DMS153 treated with DMSO at 0.1 percent for 48 hours (cell line): ENCODE measurements around the gene CXorf49.
"Not testable (repeated sequence)": the region's sequence is repeated elsewhere in the genome, so short reads cannot be mapped to it uniquely, and the experiment has no call there.

Experiments used
- DNase-seq: peaks from one replicate; lab custom pipeline; 2025; ENCODE audit not compliant: unreplicated experiment; lab: John Stamatoyannopoulos, UW

CXorf49 gene

DNA sequence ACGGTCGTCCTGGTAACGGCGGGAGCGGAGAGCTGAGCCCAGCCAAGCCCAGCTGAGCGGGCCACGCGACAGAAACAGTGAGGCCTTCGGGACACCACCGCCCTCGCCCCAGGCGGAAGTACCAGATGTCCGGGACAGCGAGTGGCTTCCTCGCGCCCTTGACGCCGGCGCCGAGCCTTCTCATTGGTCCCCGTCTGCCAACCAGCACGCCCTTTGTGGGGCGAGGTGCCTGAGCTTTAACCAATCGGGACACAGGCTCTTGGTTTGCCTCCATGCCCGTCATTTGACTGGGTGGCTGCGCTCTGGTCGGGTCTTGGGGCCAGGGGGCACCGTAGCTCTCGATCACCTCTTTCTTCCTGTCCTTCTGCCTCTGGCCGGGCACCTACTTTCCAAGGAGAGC, at the start of gene CXorf49:
Gene CXorf49, minus strand, starts transcription at position 101 of the 400 bp plus-strand sequence. CDS start 134 bp downstream, outside the sequence.
- not testable (repeated sequence) for DNase-seq

DNA sequence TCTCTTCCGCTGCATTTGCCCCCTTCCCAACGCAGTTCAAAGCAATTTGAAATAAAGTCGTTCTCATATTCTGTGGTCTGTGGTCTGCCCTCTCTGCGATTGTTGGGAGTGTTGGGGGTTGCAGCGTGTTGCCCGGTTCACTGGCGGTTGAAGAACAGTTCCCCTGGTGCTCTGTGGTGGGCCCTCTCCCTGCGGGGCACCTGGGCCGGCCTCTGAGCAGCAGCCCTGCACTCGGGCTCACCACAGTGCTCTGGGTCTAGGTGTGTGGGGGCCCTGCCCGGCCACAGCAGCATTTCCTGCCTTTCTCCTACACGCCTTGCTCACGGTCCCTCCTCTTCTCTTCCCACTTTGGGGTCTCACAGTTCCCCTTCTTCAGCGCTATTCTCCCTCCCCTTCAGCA, 49.0 kb upstream of the CXorf49 start:
- not testable (repeated sequence) for DNase-seq

DNA sequence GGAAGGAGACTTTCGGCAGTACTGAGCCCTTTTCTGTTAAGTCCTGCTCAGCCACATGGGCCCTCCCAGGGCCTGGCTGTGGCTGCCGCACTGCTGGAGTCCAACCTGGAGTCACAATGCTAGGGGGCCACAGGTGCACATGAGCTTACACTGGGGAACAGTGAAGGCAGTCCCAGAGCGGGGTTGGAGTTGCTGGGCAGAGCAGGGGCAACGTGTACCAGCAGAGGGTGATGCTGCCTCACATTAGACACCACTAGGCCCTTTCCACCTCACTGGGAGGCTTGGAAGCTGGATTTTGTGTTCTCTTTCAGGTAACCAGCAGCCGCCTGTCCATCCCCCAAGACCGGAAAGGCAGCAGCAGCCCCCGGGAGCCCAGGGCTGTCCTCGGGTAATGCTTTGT, 47.5 kb upstream of the CXorf49 start:
- DNase-seq, result not testable (repeated sequence)

DNA sequence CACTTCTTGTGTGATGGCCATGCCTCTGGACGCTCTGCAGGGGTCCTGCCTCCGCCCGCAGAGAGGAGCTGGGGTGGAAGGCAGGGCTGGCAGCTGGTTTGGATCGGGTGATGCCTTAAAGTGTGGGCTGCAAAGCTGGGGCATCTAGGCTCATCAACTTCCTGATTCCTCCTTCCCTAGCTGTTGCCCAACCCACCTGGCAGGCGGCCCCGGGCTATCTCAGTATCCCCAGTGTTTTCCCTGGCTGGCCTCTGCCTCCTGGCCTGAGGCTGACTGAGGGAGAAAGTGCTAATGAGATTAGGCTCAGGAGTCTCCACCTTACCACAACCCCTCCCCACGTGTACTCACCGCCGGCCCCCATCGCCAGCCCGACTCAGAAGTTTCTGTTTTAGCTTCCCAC, 46.7 kb upstream of the CXorf49 start:
- DNase-seq, result not testable (repeated sequence)

DNA sequence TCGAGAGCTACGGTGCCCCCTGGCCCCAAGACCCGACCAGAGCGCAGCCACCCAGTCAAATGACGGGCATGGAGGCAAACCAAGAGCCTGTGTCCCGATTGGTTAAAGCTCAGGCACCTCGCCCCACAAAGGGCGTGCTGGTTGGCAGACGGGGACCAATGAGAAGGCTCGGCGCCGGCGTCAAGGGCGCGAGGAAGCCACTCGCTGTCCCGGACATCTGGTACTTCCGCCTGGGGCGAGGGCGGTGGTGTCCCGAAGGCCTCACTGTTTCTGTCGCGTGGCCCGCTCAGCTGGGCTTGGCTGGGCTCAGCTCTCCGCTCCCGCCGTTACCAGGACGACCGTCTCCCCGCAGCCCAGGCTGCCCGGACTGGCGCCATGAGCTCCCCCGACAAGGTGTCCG, 45.0 kb upstream of the CXorf49 start, which contains the start of gene CXorf49B:
Gene CXorf49B, plus strand, starts transcription at position 301 of the 400 bp plus-strand sequence. Its CDS starts 75 bp downstream, at position 376.
- not testable (repeated sequence) for DNase-seq

DNA sequence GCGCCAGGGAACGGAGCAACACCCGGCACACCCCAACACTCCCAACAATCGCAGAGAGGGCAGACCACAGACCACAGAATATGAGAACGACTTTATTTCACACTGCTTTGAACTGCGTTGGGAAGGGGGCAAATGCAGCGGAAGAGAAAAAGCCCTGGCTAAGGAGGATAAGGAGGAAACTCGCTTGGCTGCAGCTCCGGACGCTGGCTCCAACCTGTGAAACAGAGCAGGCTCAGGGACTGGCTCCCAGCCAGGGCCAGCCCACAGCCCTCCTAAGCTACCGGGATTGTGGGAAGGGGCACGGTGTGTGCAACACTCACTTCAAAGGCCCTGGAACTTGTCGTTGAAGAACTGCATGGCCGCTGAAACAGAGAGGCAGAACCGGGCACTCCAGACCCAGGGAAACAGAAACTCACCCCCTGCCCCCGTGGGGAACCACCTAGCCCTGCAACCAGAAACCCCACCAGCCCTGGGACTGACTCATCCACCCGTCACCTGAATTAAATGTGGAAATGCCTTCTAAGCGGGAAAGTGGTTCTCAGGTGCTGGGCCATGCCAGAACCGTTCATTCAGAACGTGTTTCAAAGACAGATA, 42.7 kb upstream of the CXorf49 start:
- DNase-seq, result not testable (repeated sequence)

DNA sequence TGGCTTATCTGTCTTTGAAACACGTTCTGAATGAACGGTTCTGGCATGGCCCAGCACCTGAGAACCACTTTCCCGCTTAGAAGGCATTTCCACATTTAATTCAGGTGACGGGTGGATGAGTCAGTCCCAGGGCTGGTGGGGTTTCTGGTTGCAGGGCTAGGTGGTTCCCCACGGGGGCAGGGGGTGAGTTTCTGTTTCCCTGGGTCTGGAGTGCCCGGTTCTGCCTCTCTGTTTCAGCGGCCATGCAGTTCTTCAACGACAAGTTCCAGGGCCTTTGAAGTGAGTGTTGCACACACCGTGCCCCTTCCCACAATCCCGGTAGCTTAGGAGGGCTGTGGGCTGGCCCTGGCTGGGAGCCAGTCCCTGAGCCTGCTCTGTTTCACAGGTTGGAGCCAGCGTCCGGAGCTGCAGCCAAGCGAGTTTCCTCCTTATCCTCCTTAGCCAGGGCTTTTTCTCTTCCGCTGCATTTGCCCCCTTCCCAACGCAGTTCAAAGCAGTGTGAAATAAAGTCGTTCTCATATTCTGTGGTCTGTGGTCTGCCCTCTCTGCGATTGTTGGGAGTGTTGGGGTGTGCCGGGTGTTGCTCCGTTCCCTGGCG, 2.3 kb upstream of the CXorf49 start:
- DNase-seq, result not testable (repeated sequence)

DNA sequence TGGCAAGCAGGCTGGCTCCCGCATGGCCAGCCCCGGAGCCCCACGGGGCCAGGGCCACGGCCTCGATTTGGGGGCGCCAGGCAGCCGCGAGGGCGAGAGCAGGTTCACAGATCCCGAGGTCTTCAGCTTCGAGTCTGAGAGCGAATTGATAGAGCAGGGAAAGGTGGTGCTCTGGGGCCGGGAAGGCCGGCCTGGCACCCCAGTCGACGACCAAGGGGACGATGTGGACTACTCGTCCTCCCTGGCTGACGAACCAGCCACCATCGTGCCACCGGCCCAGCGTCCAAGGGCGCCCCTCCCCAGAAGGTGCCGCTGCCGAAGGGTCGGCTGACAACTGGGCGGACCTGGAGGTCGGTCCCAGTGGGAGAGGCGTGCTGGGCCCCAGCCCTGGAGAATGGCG, 1.1 kb upstream of the CXorf49 start:
- not testable (repeated sequence) for DNase-seq

DNA sequence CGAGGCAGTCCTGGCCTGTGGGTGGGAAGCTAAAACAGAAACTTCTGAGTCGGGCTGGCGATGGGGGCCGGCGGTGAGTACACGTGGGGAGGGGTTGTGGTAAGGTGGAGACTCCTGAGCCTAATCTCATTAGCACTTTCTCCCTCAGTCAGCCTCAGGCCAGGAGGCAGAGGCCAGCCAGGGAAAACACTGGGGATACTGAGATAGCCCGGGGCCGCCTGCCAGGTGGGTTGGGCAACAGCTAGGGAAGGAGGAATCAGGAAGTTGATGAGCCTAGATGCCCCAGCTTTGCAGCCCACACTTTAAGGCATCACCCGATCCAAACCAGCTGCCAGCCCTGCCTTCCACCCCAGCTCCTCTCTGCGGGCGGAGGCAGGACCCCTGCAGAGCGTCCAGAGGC, 1.8 kb downstream of the CXorf49 start:
- DNase-seq, result not testable (repeated sequence)

DNA sequence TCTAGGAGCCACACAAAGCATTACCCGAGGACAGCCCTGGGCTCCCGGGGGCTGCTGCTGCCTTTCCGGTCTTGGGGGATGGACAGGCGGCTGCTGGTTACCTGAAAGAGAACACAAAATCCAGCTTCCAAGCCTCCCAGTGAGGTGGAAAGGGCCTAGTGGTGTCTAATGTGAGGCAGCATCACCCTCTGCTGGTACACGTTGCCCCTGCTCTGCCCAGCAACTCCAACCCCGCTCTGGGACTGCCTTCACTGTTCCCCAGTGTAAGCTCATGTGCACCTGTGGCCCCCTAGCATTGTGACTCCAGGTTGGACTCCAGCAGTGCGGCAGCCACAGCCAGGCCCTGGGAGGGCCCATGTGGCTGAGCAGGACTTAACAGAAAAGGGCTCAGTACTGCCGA, 2.5 kb downstream of the CXorf49 start:
- DNase-seq, result not testable (repeated sequence)

DNA sequence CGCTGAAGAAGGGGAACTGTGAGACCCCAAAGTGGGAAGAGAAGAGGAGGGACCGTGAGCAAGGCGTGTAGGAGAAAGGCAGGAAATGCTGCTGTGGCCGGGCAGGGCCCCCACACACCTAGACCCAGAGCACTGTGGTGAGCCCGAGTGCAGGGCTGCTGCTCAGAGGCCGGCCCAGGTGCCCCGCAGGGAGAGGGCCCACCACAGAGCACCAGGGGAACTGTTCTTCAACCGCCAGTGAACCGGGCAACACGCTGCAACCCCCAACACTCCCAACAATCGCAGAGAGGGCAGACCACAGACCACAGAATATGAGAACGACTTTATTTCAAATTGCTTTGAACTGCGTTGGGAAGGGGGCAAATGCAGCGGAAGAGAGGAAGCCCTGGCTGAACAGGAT, 4.0 kb downstream of the CXorf49 start:
- DNase-seq, result not testable (repeated sequence)

DNA sequence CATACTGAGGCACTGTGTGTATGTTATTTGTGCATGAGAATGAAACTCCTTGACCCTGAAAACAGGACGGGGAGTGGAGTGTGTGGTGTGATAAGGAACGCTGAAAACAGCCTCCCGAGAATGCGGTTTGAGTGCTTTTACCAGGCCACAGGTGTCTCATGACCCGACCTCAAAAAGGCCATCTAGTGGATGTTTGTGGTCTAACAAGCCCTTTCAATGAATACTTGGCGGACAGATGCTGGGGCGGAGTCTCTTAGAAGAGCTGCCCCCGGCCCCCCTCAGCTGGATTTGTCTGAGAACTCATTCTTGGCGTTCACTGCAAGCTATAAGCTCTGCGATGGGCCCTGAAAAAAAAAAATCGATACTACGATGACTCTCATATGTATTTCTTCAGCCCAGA, 15.2 kb downstream of the CXorf49 start:
- not testable (repeated sequence) for DNase-seq

DNA sequence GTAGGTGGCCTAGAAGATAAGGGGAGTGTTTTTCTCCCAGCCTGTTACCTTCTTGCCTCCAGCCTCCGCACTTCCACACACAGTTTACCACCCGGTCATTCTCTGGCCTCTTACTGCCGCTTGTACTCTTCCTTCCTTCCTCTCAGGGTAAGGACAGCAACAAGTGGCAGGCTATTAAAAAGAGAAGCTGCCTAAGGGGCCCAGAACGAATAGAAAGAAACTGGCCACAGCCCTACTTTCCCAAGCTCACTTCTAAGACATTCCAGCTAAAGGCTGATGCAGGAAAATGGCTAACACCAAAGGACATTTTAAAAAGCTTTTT, 19.1 kb downstream of the CXorf49 start:
- DNase-seq, result not testable (repeated sequence)

DNA sequence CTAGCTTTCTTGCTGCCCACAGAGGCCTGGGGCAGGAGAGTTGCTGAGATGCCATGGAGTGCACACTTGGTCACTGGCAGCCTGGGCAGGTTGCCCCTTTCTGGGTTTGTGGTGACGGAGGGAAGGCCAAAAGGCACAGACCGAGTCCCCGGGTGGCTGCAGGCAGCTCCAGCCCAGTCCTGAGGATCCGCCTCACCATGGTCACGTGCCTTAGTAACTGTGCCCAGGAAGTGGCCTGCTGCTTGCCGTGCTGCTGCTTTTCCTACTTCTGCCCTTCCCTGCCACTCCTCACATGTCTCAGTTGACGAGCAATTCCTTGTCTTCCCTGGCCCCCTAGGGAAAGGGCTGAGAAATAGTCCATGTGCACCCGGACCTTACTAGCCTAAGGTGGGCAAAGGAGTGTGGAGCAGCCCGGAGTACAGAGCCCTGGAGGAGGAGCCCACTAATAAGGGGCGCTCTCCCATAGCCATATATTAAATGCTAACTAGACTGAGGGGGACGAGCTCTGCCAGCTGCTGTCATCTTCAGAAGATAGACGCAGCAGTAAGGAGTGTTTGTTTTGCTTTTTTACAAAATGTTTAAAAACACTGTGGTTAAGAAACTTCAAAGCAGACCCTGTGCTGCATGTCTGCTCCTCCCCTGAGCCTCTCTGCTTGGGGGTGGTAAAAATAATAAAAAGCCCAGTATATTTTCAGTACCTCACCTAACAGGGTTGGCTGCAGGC, 19.6 kb downstream of the CXorf49 start:
- not testable (repeated sequence) for DNase-seq

DNA sequence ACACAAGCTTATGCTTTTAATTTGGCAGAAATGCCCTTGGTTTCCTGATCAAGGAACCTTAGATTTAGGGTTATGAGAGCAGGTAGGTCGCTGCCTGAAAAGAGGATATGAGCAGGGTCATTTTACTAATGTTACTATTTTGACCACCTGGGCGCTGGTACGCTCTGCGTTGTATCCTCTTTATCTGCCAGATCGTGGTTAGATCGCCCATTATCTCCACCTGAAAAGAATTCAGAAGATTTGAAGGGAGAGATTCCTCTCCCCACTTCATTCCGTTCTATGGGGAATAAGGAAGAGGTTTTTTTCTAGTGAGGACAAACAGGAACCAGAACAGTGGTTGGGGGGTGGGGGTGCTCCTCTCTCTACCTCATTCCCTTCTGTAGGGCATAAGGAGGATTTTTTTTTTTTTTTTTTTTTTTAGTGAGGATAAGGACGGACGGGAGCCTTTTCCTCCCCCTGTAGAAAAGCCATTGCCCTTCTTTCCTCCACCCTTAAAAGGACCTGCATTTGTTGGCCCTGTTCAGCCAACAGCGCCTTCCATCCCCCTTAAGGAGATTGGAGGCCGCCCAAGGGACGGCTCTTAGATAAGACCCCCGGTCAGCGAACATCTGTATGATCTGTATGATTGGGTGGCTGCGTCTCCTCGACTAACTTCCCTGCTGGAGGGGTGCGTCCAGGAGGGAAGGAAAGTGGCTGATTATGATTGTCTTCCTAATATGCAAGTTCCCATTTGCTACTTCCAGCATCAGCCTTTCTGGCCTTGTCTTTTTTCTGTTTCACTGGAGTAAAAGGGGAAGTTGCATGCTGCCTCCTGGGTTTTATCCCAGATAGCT, 20.4 kb downstream of the CXorf49 start:
- DNase-seq, result not testable (repeated sequence)

DNA sequence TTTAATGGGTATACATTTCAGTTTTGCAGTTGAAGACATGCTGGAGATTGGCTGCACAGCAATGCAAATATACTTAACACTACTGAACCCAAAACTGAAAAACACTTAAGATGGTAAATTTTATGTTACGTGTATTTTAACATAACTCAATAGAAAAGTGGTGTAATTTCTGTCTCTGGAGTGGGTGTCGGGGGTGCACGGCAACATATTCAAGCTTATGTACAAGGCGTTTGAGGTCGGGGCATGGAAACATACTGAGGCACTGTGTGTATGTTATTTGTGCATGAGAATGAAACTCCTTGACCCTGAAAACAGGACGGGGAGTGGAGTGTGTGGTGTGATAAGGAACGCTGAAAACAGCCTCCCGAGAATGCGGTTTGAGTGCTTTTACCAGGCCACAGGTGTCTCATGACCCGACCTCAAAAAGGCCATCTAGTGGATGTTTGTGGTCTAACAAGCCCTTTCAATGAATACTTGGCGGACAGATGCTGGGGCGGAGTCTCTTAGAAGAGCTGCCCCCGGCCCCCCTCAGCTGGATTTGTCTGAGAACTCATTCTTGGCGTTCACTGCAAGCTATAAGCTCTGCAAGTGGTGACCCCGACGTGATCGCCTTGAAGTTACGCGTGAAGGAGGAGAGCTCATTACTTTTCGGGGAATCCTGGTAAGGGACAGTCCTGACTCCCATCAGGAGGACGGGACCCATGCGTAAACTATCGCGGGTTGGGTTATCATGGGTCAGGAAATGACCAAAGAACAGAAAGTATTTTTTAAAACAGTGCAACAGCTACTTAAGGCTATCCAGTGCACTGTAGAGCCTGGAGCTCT, 21.2 kb downstream of the CXorf49 start:
- DNase-seq, result not testable (repeated sequence)

DNA sequence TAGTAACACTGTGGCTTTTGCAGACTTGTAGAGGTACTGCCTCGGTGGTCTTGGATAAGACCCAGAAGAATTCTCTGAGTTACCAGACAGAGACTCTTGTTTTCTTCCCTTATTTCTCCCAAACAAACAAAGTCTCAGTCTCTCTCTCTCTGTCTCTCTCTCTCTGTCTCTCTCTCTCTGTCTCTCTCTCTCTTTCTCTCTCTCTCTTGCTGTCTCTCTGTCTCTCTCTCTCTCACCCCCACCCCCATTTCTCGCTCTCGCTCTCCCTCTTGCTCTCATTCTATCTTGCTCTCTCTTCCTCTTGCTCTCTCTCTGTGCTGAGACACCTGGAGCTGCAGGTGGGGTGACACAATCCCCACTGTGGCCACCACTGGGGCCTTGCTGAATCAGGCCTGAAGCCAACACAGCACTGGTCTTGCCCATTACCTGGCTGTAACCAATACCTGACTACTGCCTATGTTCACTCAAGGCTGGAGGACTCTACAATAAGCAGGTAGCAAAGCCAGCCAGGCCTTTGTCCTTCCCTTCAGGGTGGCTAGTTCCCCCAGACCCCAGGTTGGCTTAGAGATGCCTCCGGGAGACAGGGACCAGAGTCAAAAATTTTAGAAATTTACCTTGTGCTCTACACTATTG, 38.4 kb downstream of the CXorf49 start:
- DNase-seq, result no peak

DNA sequence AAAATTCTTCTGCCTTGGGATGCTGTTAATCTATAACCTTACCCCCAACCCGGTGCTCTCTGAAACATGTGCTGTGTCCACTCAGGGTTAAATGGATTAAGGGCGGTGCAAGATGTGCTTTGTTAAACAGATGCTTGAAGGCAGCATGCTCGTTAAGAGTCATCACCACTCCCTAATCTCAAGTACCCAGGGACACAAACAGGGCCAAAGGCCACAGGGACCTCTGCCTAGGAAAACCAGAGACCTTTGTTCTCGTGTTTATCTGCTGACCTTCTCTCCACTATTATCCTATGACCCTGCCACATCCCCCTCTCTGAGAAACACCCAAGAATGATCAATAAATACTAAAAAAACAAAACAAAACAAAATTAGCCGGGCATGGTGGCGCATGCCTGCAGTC, 40.9 kb downstream of the CXorf49 start:
- DNase-seq, result not testable (repeated sequence)

DNA sequence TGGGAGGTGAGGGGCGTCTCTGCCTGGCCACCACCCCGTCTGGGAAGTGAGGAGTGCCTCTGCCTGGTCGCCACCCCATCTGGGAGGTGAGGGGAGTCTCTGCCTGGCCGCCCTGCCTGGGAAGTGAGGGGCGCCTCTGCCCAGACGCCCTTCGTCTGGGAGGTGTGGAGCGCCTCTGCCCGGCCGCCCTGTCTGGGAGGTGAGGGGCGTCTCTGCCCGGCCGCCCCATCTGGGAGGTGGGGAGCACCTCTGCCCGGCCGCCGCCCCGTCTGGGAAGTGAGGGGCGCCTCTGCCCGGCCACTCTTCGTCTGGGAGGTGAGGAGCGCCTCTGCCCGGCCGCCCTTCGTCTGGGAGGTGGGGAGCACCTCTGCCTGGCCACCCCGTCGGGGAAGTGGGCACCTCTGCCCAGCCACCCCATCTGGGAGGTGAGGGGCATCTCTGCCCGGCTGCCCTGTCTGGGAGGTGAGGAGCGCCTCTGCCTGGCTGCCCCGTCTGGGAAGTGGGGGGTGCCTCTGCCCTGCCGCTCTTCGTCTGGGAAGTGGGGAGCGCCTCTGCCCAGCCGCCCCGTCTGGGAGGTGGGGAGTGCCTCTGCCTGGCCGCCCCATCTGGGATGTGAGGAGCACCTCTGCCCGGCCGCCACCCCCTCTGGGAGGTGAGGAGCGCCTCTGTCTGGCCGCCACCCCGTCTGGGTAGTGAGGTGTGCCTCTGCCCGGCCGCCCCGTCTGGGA, 41.9 kb downstream of the CXorf49 start:
- DNase-seq, result not testable (repeated sequence)
